ENCODE data around the gene DEFB129. TPM values are rescaled to one million over a fixed set of nuclear protein-coding genes. Genes with fewer than 3 reads are reported as not detected.

DEFB129 gene
- total and polyA plus RNA-seq, 2 experiments from 2014 or later, result not detected

DNA sequence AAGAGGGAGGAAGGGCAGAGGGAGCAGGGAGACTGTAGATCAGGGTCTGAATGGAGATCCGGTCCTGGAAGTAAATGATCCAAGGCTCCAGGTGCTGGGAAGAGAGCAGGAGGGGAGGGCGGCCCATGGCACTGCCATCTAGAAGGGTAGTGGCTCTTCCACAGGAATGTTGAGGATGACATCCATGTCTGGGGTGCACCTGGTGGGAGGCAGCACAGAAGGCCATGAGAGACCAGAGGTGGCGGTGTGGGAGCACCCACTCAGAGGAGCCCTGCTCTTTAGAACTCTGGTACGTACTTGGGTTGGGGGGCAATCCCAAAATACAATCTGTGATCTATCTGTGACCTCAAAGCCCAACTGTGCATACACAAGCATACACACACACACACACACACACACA, 44.0 kb downstream of the DEFB129 start (continued):
- TF ChIP-seq, protein P1, sequence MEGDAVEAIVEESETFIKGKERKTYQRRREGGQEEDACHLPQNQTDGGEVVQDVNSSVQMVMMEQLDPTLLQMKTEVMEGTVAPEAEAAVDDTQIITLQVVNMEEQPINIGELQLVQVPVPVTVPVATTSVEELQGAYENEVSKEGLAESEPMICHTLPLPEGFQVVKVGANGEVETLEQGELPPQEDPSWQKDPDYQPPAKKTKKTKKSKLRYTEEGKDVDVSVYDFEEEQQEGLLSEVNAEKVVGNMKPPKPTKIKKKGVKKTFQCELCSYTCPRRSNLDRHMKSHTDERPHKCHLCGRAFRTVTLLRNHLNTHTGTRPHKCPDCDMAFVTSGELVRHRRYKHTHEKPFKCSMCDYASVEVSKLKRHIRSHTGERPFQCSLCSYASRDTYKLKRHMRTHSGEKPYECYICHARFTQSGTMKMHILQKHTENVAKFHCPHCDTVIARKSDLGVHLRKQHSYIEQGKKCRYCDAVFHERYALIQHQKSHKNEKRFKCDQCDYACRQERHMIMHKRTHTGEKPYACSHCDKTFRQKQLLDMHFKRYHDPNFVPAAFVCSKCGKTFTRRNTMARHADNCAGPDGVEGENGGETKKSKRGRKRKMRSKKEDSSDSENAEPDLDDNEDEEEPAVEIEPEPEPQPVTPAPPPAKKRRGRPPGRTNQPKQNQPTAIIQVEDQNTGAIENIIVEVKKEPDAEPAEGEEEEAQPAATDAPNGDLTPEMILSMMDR (conservative IDR thresholded peaks at IDR 0.05; ENCODE audit: low read depth in 2 of 2), result no peak; a peak in 1 of 4 replicates

DNA sequence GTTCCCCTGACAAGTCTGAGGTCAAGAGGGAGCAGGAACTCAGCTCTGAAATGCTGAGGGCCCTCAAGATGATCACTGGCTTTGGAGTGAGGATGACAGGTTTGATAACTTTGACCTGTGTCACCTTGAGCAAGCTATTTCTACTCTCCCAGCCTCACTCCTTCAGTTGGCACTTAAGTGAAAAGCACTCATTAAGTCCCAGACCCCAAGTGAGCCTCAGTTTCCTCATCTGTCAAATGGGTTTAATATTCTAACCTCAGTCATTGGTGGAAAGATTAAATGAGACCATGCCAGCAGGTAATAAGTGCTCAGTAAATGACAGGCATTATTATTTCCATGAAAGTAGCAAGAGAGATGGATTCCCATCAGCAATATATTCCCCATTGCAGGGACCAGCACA, 44.5 kb downstream of the DEFB129 start:
- H3K27ac Mint-ChIP-seq, result no peak overlapping the region

DNA sequence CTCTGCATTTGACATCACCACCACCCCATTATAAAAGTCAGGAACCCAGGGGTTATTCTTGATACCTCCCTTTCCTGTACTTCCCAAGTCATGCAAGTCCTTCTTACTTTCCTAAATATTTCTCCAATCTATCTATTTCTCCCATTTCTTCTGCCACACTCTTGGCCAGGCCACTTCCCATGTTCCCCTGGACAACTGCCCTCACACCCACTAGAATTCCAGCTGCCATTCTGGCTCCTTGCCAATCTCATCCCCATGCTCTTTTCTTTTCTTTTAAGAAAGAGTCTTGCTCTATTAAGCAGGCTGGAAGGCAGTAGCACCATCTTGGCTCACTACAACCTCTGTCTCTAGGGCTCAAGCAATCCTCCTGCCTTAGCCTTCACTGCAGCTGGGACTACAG, 45.7 kb downstream of the DEFB129 start:
- Mint-ChIP-seq H3K9me3 (no peaks in the 10 kb centered on the region), H3K4me3 (no peak overlapping the region), H3K4me1 (peaks cover 2% of the 10 kb centered on the region), H3K36me3 (ENCODE audit: low read depth) (peaks cover 33% of the 10 kb centered on the region), H3K27ac (no peak overlapping the region), H3K27me3 (ENCODE audit: insufficient read depth, low read depth, poor library complexity) (peaks cover 13% of the 10 kb centered on the region)
- H3K27ac ChIP-seq (ENCODE audit: low read depth), result no peak overlapping the region
- peaks cover 3% of the 10 kb centered on the region; the same call in 1 of the 2 replicates for H3F3A ChIP-seq (replicated peaks; ENCODE audit: low read depth)
- no peak overlapping the region for H2AFZ ChIP-seq
- no peaks in the 10 kb centered on the region for H3K36me3 ChIP-seq (ENCODE audit: insufficient read depth)
- H3K4me3 ChIP-seq, result no peak overlapping the region
- ATAC-seq (no peak), DNase-seq (ENCODE audit: low spot score) (no peak)
- no peaks in the 10 kb centered on the region for H3K4me1 ChIP-seq (ENCODE audit: insufficient read depth)
- H3K4me2 ChIP-seq, result no peak overlapping the region
- peaks cover 8% of the 10 kb centered on the region for H4K20me1 ChIP-seq (replicated peaks; ENCODE audit: insufficient read depth)
- no peaks in the 10 kb centered on the region for H3K79me2 ChIP-seq (replicated peaks; ENCODE audit: insufficient read depth)
- H3K9me2 ChIP-seq (ENCODE audit: insufficient read depth), result no peaks in the 10 kb centered on the region
- H3K27me3 ChIP-seq (ENCODE audit: insufficient read depth), result peaks cover 8% of the 10 kb centered on the region; the same call in 1 of the 2 replicates
- TF ChIP-seq ZNF331 (CRISPR knock-in tag; IDR thresholded peaks at IDR 0.05; ENCODE audit: low read depth), result no peak
- TF ChIP-seq JUNB (IDR thresholded peaks at IDR 0.05; ENCODE audit: unreplicated experiment), result no peak
- no peak for TF ChIP-seq EZH2 (IDR thresholded peaks at IDR 0.05; ENCODE audit: low read depth, unreplicated experiment)
- TF ChIP-seq POLR2AphosphoS5 (IDR thresholded peaks at IDR 0.05; ENCODE audit: low read depth), result no peak
- no peak for TF ChIP-seq NANOG (IDR thresholded peaks at IDR 0.05; ENCODE audit: borderline replicate concordance)
- no peak for TF ChIP-seq STAT1 (IDR thresholded peaks at IDR 0.05; ENCODE audit: unreplicated experiment)
- TF ChIP-seq CREB1 (CRISPR knock-in tag; IDR thresholded peaks at IDR 0.05; ENCODE audit: low read depth), result no peak
- TF ChIP-seq ZNF114 (CRISPR knock-in tag; IDR thresholded peaks at IDR 0.05), result no peak
- TF ChIP-seq, protein P2, sequence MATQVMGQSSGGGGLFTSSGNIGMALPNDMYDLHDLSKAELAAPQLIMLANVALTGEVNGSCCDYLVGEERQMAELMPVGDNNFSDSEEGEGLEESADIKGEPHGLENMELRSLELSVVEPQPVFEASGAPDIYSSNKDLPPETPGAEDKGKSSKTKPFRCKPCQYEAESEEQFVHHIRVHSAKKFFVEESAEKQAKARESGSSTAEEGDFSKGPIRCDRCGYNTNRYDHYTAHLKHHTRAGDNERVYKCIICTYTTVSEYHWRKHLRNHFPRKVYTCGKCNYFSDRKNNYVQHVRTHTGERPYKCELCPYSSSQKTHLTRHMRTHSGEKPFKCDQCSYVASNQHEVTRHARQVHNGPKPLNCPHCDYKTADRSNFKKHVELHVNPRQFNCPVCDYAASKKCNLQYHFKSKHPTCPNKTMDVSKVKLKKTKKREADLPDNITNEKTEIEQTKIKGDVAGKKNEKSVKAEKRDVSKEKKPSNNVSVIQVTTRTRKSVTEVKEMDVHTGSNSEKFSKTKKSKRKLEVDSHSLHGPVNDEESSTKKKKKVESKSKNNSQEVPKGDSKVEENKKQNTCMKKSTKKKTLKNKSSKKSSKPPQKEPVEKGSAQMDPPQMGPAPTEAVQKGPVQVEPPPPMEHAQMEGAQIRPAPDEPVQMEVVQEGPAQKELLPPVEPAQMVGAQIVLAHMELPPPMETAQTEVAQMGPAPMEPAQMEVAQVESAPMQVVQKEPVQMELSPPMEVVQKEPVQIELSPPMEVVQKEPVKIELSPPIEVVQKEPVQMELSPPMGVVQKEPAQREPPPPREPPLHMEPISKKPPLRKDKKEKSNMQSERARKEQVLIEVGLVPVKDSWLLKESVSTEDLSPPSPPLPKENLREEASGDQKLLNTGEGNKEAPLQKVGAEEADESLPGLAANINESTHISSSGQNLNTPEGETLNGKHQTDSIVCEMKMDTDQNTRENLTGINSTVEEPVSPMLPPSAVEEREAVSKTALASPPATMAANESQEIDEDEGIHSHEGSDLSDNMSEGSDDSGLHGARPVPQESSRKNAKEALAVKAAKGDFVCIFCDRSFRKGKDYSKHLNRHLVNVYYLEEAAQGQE (IDR thresholded peaks at IDR 0.05; ENCODE audit: unreplicated experiment), result no peak
- TF ChIP-seq EZH2phosphoT487 (IDR thresholded peaks at IDR 0.05; ENCODE audit: unreplicated experiment), result no peak

More for the DNA sequence above, 44.5 kb downstream of the DEFB129 start:
- no peak overlapping the region for H3K27ac ChIP-seq (ENCODE audit: low read depth)
- H4K20me1 ChIP-seq (replicated peaks; ENCODE audit: insufficient read depth), result peaks cover 8% of the 10 kb centered on the region
- H3K9me2 ChIP-seq (ENCODE audit: insufficient read depth), result no peaks in the 10 kb centered on the region
- H3K27me3 ChIP-seq (ENCODE audit: insufficient read depth), result peaks cover 10% of the 10 kb centered on the region
- peaks cover 2% of the 10 kb centered on the region; the same call in 1 of the 3 replicates for H3K9me3 Mint-ChIP-seq
- H3K4me1 Mint-ChIP-seq, result peaks cover 4% of the 10 kb centered on the region
- ATAC-seq, result no peak
- no peak for DNase-seq (ENCODE audit: low spot score)
- H3K36me3 Mint-ChIP-seq (ENCODE audit: low read depth), result peaks cover 23% of the 10 kb centered on the region
- H3K4me1 ChIP-seq (ENCODE audit: insufficient read depth), result 0 out of 2 replicates have a peak, but pooled peaks cover 1% of the 10 kb centered on the region
- no peak for TF ChIP-seq ZNF114 (CRISPR knock-in tag; IDR thresholded peaks at IDR 0.05)
- TF ChIP-seq CREB1 (CRISPR knock-in tag; IDR thresholded peaks at IDR 0.05; ENCODE audit: low read depth), result no peak
- TF ChIP-seq POLR2AphosphoS5 (IDR thresholded peaks at IDR 0.05; ENCODE audit: low read depth), result no peak
- no peak for TF ChIP-seq EZH2phosphoT487 (IDR thresholded peaks at IDR 0.05; ENCODE audit: unreplicated experiment)
- peaks cover 16% of the 10 kb centered on the region for H3K27me3 Mint-ChIP-seq (ENCODE audit: insufficient read depth, low read depth, poor library complexity)
- no peak overlapping the region for H3K4me3 ChIP-seq
- H3K4me2 ChIP-seq, result no peak overlapping the region
- no peaks in the 10 kb centered on the region for H3K79me2 ChIP-seq (replicated peaks; ENCODE audit: insufficient read depth)
- no peaks in the 10 kb centered on the region for H3K36me3 ChIP-seq (ENCODE audit: insufficient read depth)
- H3F3A ChIP-seq (replicated peaks; ENCODE audit: low read depth), result no peaks in the 10 kb centered on the region
- no peak overlapping the region for H3K4me3 Mint-ChIP-seq
- H2AFZ ChIP-seq, result no peak overlapping the region

Data from GM23338 (cell line).